Left lung (tissue), 10 donors: Measurements from ENCODE around the gene SH2D5. TPM values are rescaled to one million over a fixed set of nuclear protein-coding genes. Genes with fewer than 3 reads are reported as not detected.

Experiments used
- ATAC-seq: fragments of 200-7000 bp; cut with Tn5 transposase; one replicate; pipeline ENCODE4 v1.9.1; 2020; ENCODE audit warnings: moderate library complexity
- DNase-seq, 4 donors: peaks; one replicate each; pipeline ENCODE4 v3.0.0-alpha.2; 2013 to 2020
- H3K27ac ChIP-seq, 2 donors: fragments of 200-600 bp; sonication (generic) in 1 of 2; one replicate each; pipeline versions ENCODE4 v1.5.0 to v1.8.0; 2020 to 2021
- H3K27me3 ChIP-seq, 2 donors: fragments of 200-600 bp; sonication (generic) in 1 of 2; one replicate each; pipeline versions ENCODE4 v1.5.0 to v1.8.0; 2020 to 2021
- H3K36me3 ChIP-seq, 2 donors: fragments of 200-600 bp; sonication (generic) in 1 of 2; one replicate each; pipeline versions ENCODE4 v1.5.0 to v1.8.0; 2020 to 2021
- H3K4me1 ChIP-seq, 2 donors: fragments of 200-600 bp; one replicate each; pipeline ENCODE4 v1.8.0; 2021
- H3K4me3 ChIP-seq, 2 donors: fragments of 200-600 bp; sonication (generic) in 1 of 2; one replicate each; pipeline versions ENCODE4 v1.5.0 to v1.8.0; 2020 to 2021; ENCODE audit warnings: mild to moderate bottlenecking in 1 of 2
- H3K9me3 ChIP-seq, 2 donors: fragments of 200-600 bp; sonication (generic) in 1 of 2; one replicate each; pipeline versions ENCODE4 v1.5.0 to v1.8.0; 2020 to 2021
- intact Hi-C, 2 donors: fragments of 100-400 bp; cut with DNase I; formaldehyde crosslinking; loops; one replicate each; pipeline versions ENCODE4 v1.11.2 to v1.14.2; 2022
- polyA plus RNA-seq, 6 donors: library from polyadenylated mRNA; unstranded; fragments of 120-200 nt; gene quantifications; one replicate each; pipeline ENCODE4 v1.2.1, GENCODE V29; 2013; ENCODE audit not compliant: insufficient read length in 6 of 6
- total RNA-seq, 2 donors: library from RNA; stranded (reverse); fragmentation: NEBNext Ultra II Directional; extraction: Animal tissue kit (Norgen Biotek cat#: 25700); gene quantifications; one replicate each; pipeline ENCODE4 v1.2.1, GENCODE V29; 2021
- TF ChIP-seq, protein P1 (sequence below), 2 donors: fragments of 200-600 bp; sonication (generic) in 1 of 2; IDR thresholded peaks; one replicate each; pipeline versions ENCODE4 v1.5.0 to v1.8.0; 2021; ENCODE audit warnings: antibody characterized with exemption in 2 of 2
- donor health status: DM: no; HTN: yes; CAD: no.
- donor health status: DM: no; HTN: no; CAD: no.

The SH2D5 gene
- total and polyA plus RNA-seq, 8 donors, result 0.06 to 1.8 (median 0.12) TPM; not detected in 1

- H3K27ac ChIP-seq, result no peak overlapping the region
- peak; percentile 73 for ATAC-seq
- no peaks in the 10 kb centered on the region for H3K27me3 ChIP-seq
- no peak for DNase-seq
- intact Hi-C loops, result no loop called here
- no peaks in the 10 kb centered on the region for H3K4me1 ChIP-seq
- no peaks in the 10 kb centered on the region for H3K9me3 ChIP-seq
- peaks cover 0 to 99% of the 10 kb centered on the region in 2 donors for H3K36me3 ChIP-seq
- H3K4me3 ChIP-seq, result no peak overlapping the region
- TF ChIP-seq, protein P1, sequence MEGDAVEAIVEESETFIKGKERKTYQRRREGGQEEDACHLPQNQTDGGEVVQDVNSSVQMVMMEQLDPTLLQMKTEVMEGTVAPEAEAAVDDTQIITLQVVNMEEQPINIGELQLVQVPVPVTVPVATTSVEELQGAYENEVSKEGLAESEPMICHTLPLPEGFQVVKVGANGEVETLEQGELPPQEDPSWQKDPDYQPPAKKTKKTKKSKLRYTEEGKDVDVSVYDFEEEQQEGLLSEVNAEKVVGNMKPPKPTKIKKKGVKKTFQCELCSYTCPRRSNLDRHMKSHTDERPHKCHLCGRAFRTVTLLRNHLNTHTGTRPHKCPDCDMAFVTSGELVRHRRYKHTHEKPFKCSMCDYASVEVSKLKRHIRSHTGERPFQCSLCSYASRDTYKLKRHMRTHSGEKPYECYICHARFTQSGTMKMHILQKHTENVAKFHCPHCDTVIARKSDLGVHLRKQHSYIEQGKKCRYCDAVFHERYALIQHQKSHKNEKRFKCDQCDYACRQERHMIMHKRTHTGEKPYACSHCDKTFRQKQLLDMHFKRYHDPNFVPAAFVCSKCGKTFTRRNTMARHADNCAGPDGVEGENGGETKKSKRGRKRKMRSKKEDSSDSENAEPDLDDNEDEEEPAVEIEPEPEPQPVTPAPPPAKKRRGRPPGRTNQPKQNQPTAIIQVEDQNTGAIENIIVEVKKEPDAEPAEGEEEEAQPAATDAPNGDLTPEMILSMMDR (IDR thresholded peaks at IDR 0.05), result no peak
These were observed 34.8 kb upstream of the SH2D5 start for GRCh38 chr1:20767271-20767670.

DNA sequence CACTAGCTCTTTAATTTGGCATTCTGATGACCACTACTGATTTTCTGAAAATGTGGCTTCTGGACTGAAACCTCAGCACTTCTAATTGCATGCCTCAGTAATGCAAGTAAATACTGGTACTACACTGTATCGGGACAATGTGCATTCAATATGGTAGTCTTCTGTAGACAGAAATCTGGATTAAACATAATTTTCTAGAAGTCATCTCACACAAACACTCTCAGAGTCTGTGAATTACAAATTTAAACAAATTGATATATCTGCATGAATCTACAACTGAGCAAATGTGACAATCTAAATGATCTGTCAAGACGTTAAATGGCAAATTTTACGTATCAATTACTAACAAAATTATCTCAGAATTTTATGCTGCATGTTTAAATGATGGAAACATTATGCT, 30.9 kb upstream of the SH2D5 start:
- intact Hi-C loops, result no loop called here
- Histone ChIP-seq H3K4me3 (no peak overlapping the region), H3K4me1 (no peaks in the 10 kb centered on the region), H3K27ac (no peak overlapping the region), H3K36me3 (peaks cover 0 to 100% of the 10 kb centered on the region in 2 donors), H3K27me3 (no peaks in the 10 kb centered on the region), H3K9me3 (no peaks in the 10 kb centered on the region)
- TF ChIP-seq, protein P1 (IDR thresholded peaks at IDR 0.05), result no peak
- no peak for ATAC-seq
- DNase-seq, result no peak

GRCh38 chr1:20760322-20760721, 27.8 kb upstream of the SH2D5 start:
- Histone ChIP-seq H3K4me1 (no peaks in the 10 kb centered on the region), H3K4me3 (no peak overlapping the region), H3K9me3 (no peaks in the 10 kb centered on the region), H3K27me3 (no peaks in the 10 kb centered on the region), H3K27ac (no peak overlapping the region), H3K36me3 (peaks cover 0 to 100% of the 10 kb centered on the region in 2 donors)
- ATAC-seq, result no peak
- no peak for DNase-seq
- intact Hi-C loops, result no loop called here
- TF ChIP-seq, protein P1 (IDR thresholded peaks at IDR 0.05), result no peak

- Histone ChIP-seq H3K4me1 (no peaks in the 10 kb centered on the region), H3K9me3 (no peaks in the 10 kb centered on the region), H3K27me3 (no peaks in the 10 kb centered on the region), H3K27ac (no peak overlapping the region), H3K36me3 (peaks cover 4 to 87% of the 10 kb centered on the region in 2 donors), H3K4me3 (no peak overlapping the region)
- no peak for ATAC-seq
- TF ChIP-seq, protein P1 (IDR thresholded peaks at IDR 0.05), result no peak
- intact Hi-C loops, result no loop called here
- no peak for DNase-seq
These were observed 21.1 kb upstream of the SH2D5 start for GRCh38 chr1:20753589-20753988.

GRCh38 chr1:20751462-20751990, 19.0 kb upstream of the SH2D5 start:
- DNase-seq, result no peak
- Histone ChIP-seq H3K4me1 (no peaks in the 10 kb centered on the region), H3K27ac (no peak overlapping the region), H3K9me3 (no peaks in the 10 kb centered on the region), H3K36me3 (peaks cover 4 to 87% of the 10 kb centered on the region in 2 donors), H3K4me3 (no peak overlapping the region), H3K27me3 (no peaks in the 10 kb centered on the region)
- ATAC-seq, result no peak
- intact Hi-C loops, result no loop called here
- TF ChIP-seq, protein P1 (IDR thresholded peaks at IDR 0.05), result no peak
